ENCODE measurements around the gene CRYGN.

Gene CRYGN, protein sequence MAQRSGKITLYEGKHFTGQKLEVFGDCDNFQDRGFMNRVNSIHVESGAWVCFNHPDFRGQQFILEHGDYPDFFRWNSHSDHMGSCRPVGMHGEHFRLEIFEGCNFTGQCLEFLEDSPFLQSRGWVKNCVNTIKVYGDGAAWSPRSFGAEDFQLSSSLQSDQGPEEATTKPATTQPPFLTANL

DNA sequence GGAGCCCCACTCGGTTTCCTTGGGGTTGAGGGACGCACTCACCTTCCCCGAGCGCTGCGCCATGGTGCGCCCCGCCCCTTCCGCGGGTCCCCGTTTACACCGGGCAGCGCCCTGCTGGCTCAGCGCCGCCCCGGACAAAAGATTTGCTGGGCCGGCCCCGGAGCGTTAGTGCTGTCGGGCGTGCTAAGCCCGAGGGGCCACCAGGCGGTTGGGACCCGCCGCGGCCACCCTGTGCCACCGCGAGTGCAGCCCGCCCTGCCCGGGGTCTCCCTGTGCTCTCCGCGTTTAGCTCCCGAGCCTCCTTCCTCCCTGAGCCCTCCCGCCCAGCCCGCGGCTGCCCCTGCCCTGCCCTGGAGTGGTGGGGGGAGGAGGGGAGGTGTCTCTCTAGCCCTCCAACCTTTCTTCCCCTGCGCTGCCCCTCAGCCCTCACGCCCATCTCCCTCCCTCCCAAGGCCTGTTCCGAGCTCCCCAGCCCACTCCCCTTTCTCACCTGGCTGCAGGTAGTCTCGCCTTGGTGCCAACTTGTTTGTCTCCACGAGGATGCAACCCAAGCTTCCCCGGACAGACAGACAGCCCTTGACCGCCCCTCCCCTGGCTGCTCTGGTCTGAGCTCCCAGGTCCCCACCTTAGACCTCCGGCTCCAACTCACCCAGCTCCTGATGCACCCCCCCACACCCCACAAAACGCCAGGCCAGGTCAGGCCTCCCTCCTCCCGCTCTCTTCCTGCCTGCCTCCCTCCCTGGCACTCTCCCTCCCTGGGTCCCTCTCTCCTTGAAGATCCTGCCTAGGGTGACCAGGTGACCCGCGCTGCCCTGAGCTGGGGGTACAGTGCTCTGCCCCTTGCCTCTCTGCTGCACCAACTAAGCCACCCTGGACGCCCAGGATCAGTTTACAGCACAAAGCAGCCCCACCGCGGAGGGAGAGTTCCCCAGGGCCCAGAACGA lies at the start of gene CRYGN:
Gene CRYGN (minus strand): TSS at position 287 of the 944 bp plus-strand sequence. CDS start 224 bp downstream, at position 63.
- TF ChIP-seq, protein P1, sequence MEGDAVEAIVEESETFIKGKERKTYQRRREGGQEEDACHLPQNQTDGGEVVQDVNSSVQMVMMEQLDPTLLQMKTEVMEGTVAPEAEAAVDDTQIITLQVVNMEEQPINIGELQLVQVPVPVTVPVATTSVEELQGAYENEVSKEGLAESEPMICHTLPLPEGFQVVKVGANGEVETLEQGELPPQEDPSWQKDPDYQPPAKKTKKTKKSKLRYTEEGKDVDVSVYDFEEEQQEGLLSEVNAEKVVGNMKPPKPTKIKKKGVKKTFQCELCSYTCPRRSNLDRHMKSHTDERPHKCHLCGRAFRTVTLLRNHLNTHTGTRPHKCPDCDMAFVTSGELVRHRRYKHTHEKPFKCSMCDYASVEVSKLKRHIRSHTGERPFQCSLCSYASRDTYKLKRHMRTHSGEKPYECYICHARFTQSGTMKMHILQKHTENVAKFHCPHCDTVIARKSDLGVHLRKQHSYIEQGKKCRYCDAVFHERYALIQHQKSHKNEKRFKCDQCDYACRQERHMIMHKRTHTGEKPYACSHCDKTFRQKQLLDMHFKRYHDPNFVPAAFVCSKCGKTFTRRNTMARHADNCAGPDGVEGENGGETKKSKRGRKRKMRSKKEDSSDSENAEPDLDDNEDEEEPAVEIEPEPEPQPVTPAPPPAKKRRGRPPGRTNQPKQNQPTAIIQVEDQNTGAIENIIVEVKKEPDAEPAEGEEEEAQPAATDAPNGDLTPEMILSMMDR (conservative IDR thresholded peaks at IDR 0.05; ENCODE audit: low read depth, low read length), result no peak
- no peak for DNase-seq (ENCODE audit: low read depth)
- peak within 1 kb of the TSS; percentile 44 for H3K4me3 ChIP-seq (ENCODE audit: low read depth, low read length)

GRCh38 chr7:151489498-151489897 lies 49.6 kb upstream of the CRYGN start:
- no peak for DNase-seq (ENCODE audit: low read depth)

GRCh38 chr7:151488096-151488495 lies 48.2 kb upstream of the CRYGN start:
- no peak overlapping the region for H3K4me3 ChIP-seq (ENCODE audit: low read depth, low read length)
- DNase-seq (ENCODE audit: low read depth), result no peak
- TF ChIP-seq, protein P1 (conservative IDR thresholded peaks at IDR 0.05; ENCODE audit: low read depth, low read length), result no peak

More at GRCh38 chr7:151489498-151489897, 49.6 kb upstream of the CRYGN start:
- H3K4me3 ChIP-seq (ENCODE audit: low read depth, low read length), result no peak overlapping the region
- TF ChIP-seq, protein P1 (conservative IDR thresholded peaks at IDR 0.05; ENCODE audit: low read depth, low read length), result no peak

DNA sequence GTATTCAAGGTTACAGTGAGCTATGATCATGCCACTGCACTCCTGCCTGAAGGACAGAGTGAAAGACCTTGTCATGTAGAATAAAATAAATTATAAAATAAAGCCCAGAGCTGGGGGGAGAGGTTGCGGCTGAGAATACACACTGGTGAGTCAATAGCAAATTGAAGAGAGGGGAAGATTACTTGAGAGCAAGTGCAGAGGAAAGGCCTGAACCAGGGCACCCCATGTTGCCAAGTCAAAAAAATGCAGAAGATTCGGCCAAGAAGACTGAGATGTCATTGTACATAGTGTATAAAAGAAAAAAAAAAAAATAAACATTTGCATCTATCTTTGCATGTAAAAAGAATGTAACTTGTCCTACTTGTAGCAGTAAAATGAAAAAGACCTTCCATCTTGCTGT lies 47.3 kb upstream of the CRYGN start:
- TF ChIP-seq, protein P1 (conservative IDR thresholded peaks at IDR 0.05; ENCODE audit: low read depth, low read length), result no peak
- no peak for DNase-seq (ENCODE audit: low read depth)
- no peak overlapping the region for H3K4me3 ChIP-seq (ENCODE audit: low read depth, low read length)

DNA sequence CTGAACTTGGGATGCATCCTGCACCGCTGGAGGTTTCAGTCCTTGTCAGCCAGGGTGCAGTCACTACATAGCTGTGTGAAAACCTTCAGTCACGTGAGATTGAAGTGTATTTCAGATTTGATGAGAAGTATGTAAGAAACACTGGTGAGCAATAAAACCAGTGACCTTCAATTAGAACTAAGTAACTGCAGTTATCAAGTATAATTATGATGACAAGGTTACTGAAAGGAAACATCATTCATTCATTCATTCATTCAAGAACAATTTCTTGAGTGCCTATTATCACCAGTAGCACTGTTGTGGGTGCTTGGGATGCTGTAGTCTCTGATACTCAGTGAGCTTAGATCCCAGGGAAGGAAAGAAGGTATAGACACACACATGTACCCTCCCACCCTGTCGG lies 46.1 kb upstream of the CRYGN start:
- TF ChIP-seq, protein P1 (conservative IDR thresholded peaks at IDR 0.05; ENCODE audit: low read depth, low read length), result no peak
- H3K4me3 ChIP-seq (ENCODE audit: low read depth, low read length), result no peak overlapping the region
- DNase-seq (ENCODE audit: low read depth), result no peak

DNA sequence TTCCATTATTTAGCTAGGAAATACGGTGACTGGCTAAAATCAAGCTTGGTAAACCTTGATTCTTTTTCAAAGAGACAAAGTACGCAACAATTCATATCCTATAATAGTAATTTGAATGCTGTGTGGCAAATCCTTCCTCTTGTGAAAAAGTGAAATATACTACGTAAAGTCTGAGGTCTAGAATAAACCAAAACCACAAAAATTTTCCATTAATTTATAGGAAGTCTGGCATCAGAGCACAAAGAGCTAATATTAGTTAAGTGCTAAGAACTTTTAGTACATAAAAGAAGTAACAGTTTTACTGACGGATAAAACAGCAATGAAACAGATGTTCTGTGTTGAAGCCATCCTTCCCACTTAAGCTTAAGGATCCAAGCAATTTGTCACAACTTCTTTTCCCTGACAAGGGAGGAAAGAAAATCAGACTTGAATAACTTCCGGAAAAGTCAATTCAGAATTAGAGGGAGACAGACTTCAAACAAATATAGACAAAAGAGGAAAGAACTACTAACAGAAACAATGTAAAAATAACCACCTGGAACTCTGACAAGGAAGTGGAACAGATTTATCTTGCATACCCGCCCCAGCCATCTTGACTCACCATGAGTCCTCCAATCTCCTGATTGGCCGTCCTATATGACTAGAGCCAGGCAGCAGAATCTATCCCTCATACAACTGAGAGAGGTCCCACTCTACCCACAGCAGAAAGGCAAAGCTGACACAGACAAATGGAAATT lies 45.2 kb upstream of the CRYGN start:
- H3K4me3 ChIP-seq (ENCODE audit: low read depth, low read length), result no peak overlapping the region
- TF ChIP-seq, protein P1 (conservative IDR thresholded peaks at IDR 0.05; ENCODE audit: low read depth, low read length), result no peak
- DNase-seq (ENCODE audit: low read depth), result peak; percentile 57

Measured in choroid plexus epithelial cell (primary cell).